GM23338 (cell line): ENCODE data around the gene NOP56.

Experiments
- CREB1 ChIP-seq: fragments of 250-450 bp; sonication (Bioruptor Pico); IDR thresholded peaks from 2 replicates; pipeline ENCODE4 v1.5.0; 2020; ENCODE audit warnings: low read depth, mild to moderate bottlenecking, moderate library complexity
- ETS1 ChIP-seq: IDR thresholded peaks from 2 replicates; pipeline ENCODE4 v1.6.1; 2016; ENCODE audit warnings: antibody characterized with exemption
- EZH2 ChIP-seq: fragments of 200-600 bp; sonication (generic); IDR thresholded peaks from one replicate; pipeline ENCODE4 v1.8.0; 2017; ENCODE audit warnings: antibody characterized with exemption, mild to moderate bottlenecking, low read depth; ENCODE audit not compliant: unreplicated experiment
- EZH2phosphoT487 ChIP-seq: fragments of 200-600 bp; sonication (generic); IDR thresholded peaks from one replicate; pipeline ENCODE4 v1.8.1; 2018; ENCODE audit warnings: antibody characterized with exemption; ENCODE audit not compliant: unreplicated experiment
- JUNB ChIP-seq: IDR thresholded peaks from one replicate; pipeline ENCODE4 v1.6.1; 2016; ENCODE audit warnings: antibody characterized with exemption; ENCODE audit not compliant: unreplicated experiment
- NANOG ChIP-seq: IDR thresholded peaks from 2 replicates; pipeline ENCODE4 v1.6.1; 2016; ENCODE audit warnings: antibody characterized with exemption, borderline replicate concordance
- POLR2AphosphoS5 ChIP-seq: IDR thresholded peaks from 2 replicates; pipeline ENCODE4 v1.6.1; 2016; ENCODE audit warnings: antibody characterized with exemption, low read depth
- STAT1 ChIP-seq: IDR thresholded peaks from one replicate; pipeline ENCODE4 v1.6.1; 2016; ENCODE audit warnings: antibody characterized with exemption; ENCODE audit not compliant: unreplicated experiment
- ZNF114 ChIP-seq: fragments of 250-450 bp; sonication (Bioruptor Pico); IDR thresholded peaks from 2 replicates; pipeline ENCODE4 v1.5.0; 2020; ENCODE audit warnings: mild to moderate bottlenecking, moderate library complexity
- ZNF331 ChIP-seq: fragments of 250-450 bp; sonication (Bioruptor Pico); IDR thresholded peaks from 2 replicates; pipeline ENCODE4 v1.5.0; 2020; ENCODE audit warnings: low read depth, mild to moderate bottlenecking, moderate library complexity
- TF ChIP-seq, protein P1 (sequence below), 2 experiments: fragments of 200-600 bp in 1 of 2; sonication (generic) in 1 of 2; conservative IDR thresholded peaks; 2 replicates each; pipeline versions ENCODE4 v1.5.1 to v1.6.1; 2016 to 2017; ENCODE audit warnings: antibody characterized with exemption in 2 of 2, low read depth in 2 of 2, mild to moderate bottlenecking in 2 of 2, moderate library complexity in 1 of 2
- TF ChIP-seq, protein P2 (sequence below): IDR thresholded peaks from one replicate; pipeline ENCODE4 v1.6.1; 2018; ENCODE audit warnings: antibody characterized with exemption; ENCODE audit not compliant: unreplicated experiment
- TF ChIP-seq, protein P3 (sequence below): fragments of 250-450 bp; sonication (Bioruptor Pico); IDR thresholded peaks from 2 replicates; pipeline ENCODE4 v1.5.0; 2020; ENCODE audit warnings: mild to moderate bottlenecking, moderate library complexity

DNA sequence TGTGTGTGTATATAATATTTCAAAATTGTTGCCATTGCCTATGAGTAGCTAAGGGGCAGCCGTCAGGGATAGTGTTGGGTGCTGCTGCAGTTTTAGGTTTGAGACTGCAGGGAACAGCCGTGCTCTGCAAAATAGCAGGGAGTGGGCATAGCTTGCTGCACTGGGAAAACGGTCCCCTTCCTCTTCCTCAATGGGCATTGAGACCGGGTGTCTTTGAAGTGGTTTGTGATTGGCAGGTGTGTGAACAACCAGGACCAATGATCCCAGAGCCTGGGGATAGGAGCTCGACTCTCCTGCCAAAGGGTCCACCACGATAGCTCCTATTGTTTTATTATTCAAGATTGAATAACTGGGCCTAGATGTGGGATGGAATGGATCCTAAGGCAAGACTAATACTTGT lies 35.1 kb downstream of the NOP56 start:
- TF ChIP-seq, protein P1, sequence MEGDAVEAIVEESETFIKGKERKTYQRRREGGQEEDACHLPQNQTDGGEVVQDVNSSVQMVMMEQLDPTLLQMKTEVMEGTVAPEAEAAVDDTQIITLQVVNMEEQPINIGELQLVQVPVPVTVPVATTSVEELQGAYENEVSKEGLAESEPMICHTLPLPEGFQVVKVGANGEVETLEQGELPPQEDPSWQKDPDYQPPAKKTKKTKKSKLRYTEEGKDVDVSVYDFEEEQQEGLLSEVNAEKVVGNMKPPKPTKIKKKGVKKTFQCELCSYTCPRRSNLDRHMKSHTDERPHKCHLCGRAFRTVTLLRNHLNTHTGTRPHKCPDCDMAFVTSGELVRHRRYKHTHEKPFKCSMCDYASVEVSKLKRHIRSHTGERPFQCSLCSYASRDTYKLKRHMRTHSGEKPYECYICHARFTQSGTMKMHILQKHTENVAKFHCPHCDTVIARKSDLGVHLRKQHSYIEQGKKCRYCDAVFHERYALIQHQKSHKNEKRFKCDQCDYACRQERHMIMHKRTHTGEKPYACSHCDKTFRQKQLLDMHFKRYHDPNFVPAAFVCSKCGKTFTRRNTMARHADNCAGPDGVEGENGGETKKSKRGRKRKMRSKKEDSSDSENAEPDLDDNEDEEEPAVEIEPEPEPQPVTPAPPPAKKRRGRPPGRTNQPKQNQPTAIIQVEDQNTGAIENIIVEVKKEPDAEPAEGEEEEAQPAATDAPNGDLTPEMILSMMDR (conservative IDR thresholded peaks at IDR 0.05; ENCODE audit: low read depth in 2 of 2): no peak
- no peak for TF ChIP-seq EZH2
- TF ChIP-seq JUNB: no peak
- TF ChIP-seq, protein P2, sequence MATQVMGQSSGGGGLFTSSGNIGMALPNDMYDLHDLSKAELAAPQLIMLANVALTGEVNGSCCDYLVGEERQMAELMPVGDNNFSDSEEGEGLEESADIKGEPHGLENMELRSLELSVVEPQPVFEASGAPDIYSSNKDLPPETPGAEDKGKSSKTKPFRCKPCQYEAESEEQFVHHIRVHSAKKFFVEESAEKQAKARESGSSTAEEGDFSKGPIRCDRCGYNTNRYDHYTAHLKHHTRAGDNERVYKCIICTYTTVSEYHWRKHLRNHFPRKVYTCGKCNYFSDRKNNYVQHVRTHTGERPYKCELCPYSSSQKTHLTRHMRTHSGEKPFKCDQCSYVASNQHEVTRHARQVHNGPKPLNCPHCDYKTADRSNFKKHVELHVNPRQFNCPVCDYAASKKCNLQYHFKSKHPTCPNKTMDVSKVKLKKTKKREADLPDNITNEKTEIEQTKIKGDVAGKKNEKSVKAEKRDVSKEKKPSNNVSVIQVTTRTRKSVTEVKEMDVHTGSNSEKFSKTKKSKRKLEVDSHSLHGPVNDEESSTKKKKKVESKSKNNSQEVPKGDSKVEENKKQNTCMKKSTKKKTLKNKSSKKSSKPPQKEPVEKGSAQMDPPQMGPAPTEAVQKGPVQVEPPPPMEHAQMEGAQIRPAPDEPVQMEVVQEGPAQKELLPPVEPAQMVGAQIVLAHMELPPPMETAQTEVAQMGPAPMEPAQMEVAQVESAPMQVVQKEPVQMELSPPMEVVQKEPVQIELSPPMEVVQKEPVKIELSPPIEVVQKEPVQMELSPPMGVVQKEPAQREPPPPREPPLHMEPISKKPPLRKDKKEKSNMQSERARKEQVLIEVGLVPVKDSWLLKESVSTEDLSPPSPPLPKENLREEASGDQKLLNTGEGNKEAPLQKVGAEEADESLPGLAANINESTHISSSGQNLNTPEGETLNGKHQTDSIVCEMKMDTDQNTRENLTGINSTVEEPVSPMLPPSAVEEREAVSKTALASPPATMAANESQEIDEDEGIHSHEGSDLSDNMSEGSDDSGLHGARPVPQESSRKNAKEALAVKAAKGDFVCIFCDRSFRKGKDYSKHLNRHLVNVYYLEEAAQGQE: no peak
- TF ChIP-seq STAT1: no peak
- TF ChIP-seq ETS1: no peak
- no peak for TF ChIP-seq POLR2AphosphoS5
- TF ChIP-seq EZH2phosphoT487: no peak
- TF ChIP-seq ZNF331 (CRISPR knock-in tag): no peak
- TF ChIP-seq CREB1 (CRISPR knock-in tag): no peak
- TF ChIP-seq, protein P3, sequence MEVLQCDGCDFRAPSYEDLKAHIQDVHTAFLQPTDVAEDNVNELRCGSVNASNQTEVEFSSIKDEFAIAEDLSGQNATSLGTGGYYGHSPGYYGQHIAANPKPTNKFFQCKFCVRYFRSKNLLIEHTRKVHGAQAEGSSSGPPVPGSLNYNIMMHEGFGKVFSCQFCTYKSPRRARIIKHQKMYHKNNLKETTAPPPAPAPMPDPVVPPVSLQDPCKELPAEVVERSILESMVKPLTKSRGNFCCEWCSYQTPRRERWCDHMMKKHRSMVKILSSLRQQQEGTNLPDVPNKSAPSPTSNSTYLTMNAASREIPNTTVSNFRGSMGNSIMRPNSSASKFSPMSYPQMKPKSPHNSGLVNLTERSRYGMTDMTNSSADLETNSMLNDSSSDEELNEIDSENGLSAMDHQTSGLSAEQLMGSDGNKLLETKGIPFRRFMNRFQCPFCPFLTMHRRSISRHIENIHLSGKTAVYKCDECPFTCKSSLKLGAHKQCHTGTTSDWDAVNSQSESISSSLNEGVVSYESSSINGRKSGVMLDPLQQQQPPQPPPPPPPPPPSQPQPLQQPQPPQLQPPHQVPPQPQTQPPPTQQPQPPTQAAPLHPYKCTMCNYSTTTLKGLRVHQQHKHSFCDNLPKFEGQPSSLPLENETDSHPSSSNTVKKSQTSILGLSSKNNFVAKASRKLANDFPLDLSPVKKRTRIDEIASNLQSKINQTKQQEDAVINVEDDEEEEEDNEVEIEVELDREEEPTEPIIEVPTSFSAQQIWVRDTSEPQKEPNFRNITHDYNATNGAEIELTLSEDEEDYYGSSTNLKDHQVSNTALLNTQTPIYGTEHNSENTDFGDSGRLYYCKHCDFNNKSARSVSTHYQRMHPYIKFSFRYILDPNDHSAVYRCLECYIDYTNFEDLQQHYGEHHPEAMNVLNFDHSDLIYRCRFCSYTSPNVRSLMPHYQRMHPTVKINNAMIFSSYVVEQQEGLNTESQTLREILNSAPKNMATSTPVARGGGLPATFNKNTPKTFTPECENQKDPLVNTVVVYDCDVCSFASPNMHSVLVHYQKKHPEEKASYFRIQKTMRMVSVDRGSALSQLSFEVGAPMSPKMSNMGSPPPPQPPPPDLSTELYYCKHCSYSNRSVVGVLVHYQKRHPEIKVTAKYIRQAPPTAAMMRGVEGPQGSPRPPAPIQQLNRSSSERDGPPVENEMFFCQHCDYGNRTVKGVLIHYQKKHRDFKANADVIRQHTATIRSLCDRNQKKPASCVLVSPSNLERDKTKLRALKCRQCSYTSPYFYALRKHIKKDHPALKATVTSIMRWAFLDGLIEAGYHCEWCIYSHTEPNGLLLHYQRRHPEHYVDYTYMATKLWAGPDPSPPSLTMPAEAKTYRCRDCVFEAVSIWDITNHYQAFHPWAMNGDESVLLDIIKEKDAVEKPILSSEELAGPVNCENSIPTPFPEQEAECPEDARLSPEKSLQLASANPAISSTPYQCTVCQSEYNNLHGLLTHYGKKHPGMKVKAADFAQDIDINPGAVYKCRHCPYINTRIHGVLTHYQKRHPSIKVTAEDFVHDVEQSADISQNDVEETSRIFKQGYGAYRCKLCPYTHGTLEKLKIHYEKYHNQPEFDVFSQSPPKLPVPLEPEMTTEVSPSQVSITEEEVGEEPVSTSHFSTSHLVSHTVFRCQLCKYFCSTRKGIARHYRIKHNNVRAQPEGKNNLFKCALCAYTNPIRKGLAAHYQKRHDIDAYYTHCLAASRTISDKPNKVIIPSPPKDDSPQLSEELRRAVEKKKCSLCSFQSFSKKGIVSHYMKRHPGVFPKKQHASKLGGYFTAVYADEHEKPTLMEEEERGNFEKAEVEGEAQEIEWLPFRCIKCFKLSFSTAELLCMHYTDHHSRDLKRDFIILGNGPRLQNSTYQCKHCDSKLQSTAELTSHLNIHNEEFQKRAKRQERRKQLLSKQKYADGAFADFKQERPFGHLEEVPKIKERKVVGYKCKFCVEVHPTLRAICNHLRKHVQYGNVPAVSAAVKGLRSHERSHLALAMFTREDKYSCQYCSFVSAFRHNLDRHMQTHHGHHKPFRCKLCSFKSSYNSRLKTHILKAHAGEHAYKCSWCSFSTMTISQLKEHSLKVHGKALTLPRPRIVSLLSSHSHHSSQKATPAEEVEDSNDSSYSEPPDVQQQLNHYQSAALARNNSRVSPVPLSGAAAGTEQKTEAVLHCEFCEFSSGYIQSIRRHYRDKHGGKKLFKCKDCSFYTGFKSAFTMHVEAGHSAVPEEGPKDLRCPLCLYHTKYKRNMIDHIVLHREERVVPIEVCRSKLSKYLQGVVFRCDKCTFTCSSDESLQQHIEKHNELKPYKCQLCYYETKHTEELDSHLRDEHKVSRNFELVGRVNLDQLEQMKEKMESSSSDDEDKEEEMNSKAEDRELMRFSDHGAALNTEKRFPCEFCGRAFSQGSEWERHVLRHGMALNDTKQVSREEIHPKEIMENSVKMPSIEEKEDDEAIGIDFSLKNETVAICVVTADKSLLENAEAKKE (CRISPR knock-in tag): no peak
- TF ChIP-seq ZNF114: no peak
- TF ChIP-seq NANOG: no peak
